Mesenchymal stem cell (in vitro differentiated cells and primary cell): ENCODE results near the gene DIP2B.

Experiments
- DNase-seq: peaks from one replicate; pipeline ENCODE4 v3.0.0-alpha.2; 2013
- H2AFZ ChIP-seq: one replicate; pipeline ENCODE4 v1.6.1; 2013; ENCODE audit warnings: low read depth, mild to moderate bottlenecking, control low read depth, inconsistent platforms, low read length, moderate library complexity
- H2AK5ac ChIP-seq: 2 replicates; pipeline ENCODE4 v1.6.1; 2013; ENCODE audit warnings: low read length, moderate library complexity, mild to moderate bottlenecking, inconsistent platforms; ENCODE audit not compliant: severe bottlenecking
- H2BK120ac ChIP-seq: one replicate; pipeline ENCODE4 v1.6.1; 2013; ENCODE audit warnings: low read depth, mild to moderate bottlenecking, inconsistent platforms, low read length, moderate library complexity
- H2BK12ac ChIP-seq, 2 experiments: one replicate each; pipeline ENCODE4 v1.6.1; 2013; ENCODE audit warnings: inconsistent platforms in 2 of 2, low read length in 2 of 2, mild to moderate bottlenecking in 2 of 2, moderate library complexity in 2 of 2, control low read depth in 1 of 2
- H2BK15ac ChIP-seq: one replicate; pipeline ENCODE4 v1.6.1; 2013; ENCODE audit warnings: mild to moderate bottlenecking, low read depth, inconsistent platforms; ENCODE audit not compliant: poor library complexity, severe bottlenecking
- H2BK5ac ChIP-seq: 2 replicates; pipeline ENCODE4 v1.6.1; 2013; ENCODE audit warnings: low read depth, mild to moderate bottlenecking, low read length, control low read depth, inconsistent platforms; ENCODE audit not compliant: poor library complexity, severe bottlenecking
- H3K14ac ChIP-seq, 2 experiments: one replicate each; pipeline ENCODE4 v1.6.1; 2013; ENCODE audit warnings: inconsistent platforms in 2 of 2, low read length in 2 of 2, control low read depth in 1 of 2, mild to moderate bottlenecking in 1 of 2, moderate library complexity in 1 of 2
- H3K18ac ChIP-seq, 2 experiments: one replicate each; pipeline ENCODE4 v1.6.1; 2013; ENCODE audit warnings: inconsistent platforms in 2 of 2, low read length in 2 of 2, control low read depth in 1 of 2, low read depth in 1 of 2, mild to moderate bottlenecking in 1 of 2
- H3K23ac ChIP-seq, 2 experiments: one replicate each; pipeline ENCODE4 v1.6.1; 2013; ENCODE audit warnings: inconsistent platforms in 2 of 2, low read length in 2 of 2, mild to moderate bottlenecking in 2 of 2, moderate library complexity in 2 of 2, control low read depth in 1 of 2
- H3K27ac ChIP-seq: 2 replicates; pipeline ENCODE4 v1.5.1; 2013; ENCODE audit warnings: mild to moderate bottlenecking, moderate library complexity, low read length, control low read depth, inconsistent platforms; ENCODE audit not compliant: poor library complexity, severe bottlenecking
- H3K27me3 ChIP-seq, 2 experiments: 2 replicates each; pipeline versions ENCODE4 v1.6.1 to v1.7.0; 2013; ENCODE audit warnings: low read length in 2 of 2, mild to moderate bottlenecking in 2 of 2, moderate library complexity in 2 of 2, control low read depth in 1 of 2, inconsistent platforms in 1 of 2; ENCODE audit not compliant: control insufficient read depth in 1 of 2, insufficient read depth in 1 of 2
- H3K36me3 ChIP-seq, 2 experiments: 2 replicates each; pipeline versions ENCODE4 v1.6.1 to v1.7.0; 2013; ENCODE audit warnings: low read length in 2 of 2, control low read depth in 1 of 2, inconsistent platforms in 1 of 2, low read depth in 1 of 2, mild to moderate bottlenecking in 1 of 2; ENCODE audit not compliant: insufficient read depth in 2 of 2, control insufficient read depth in 1 of 2
- H3K4ac ChIP-seq, 2 experiments: one replicate each; pipeline ENCODE4 v1.6.1; 2013; ENCODE audit warnings: inconsistent platforms in 2 of 2, low read length in 2 of 2, mild to moderate bottlenecking in 2 of 2, moderate library complexity in 2 of 2, control low read depth in 1 of 2, low read depth in 1 of 2
- H3K4me1 ChIP-seq: 2 replicates; pipeline ENCODE4 v1.6.1; 2013; ENCODE audit warnings: low read depth, low read length, control low read depth; ENCODE audit not compliant: control insufficient read depth, insufficient read depth
- H3K4me2 ChIP-seq: 2 replicates; pipeline ENCODE4 v1.6.1; 2013; ENCODE audit warnings: low read length, mild to moderate bottlenecking, inconsistent platforms; ENCODE audit not compliant: poor library complexity, severe bottlenecking
- H3K4me3 ChIP-seq, 2 experiments: 2 replicates each; pipeline versions ENCODE4 v1.5.1 to v1.7.0; 2013; ENCODE audit warnings: low read length in 2 of 2, mild to moderate bottlenecking in 2 of 2, control low read depth in 1 of 2, low read depth in 1 of 2; ENCODE audit not compliant: insufficient read depth in 1 of 2
- H3K79me1 ChIP-seq: replicated peaks from 2 replicates; pipeline ENCODE4 v1.6.1; 2013; ENCODE audit warnings: mild to moderate bottlenecking, control low read depth, low read length, inconsistent platforms; ENCODE audit not compliant: poor library complexity, severe bottlenecking
- H3K9ac ChIP-seq: 2 replicates; pipeline ENCODE4 v1.7.0; 2013; ENCODE audit warnings: mild to moderate bottlenecking, low read length, moderate library complexity
- H3K9me3 ChIP-seq: 2 replicates; pipeline ENCODE4 v1.7.0; 2013; ENCODE audit warnings: mild to moderate bottlenecking, low read length; ENCODE audit not compliant: control insufficient read depth
- H4K8ac ChIP-seq: one replicate; pipeline ENCODE4 v1.6.1; 2013; ENCODE audit warnings: inconsistent platforms, mild to moderate bottlenecking, low read length, moderate library complexity
- H4K91ac ChIP-seq: one replicate; pipeline ENCODE4 v1.6.1; 2013; ENCODE audit warnings: mild to moderate bottlenecking, low read length, inconsistent platforms
- WGBS: methylation state at CpG from one replicate; pipeline ENCODE4 v1.1.7; 2013; ENCODE audit warnings: mixed read lengths; 5-methylcytosine and 5-hydroxymethylcytosine counted together

Gene DIP2B

DNA sequence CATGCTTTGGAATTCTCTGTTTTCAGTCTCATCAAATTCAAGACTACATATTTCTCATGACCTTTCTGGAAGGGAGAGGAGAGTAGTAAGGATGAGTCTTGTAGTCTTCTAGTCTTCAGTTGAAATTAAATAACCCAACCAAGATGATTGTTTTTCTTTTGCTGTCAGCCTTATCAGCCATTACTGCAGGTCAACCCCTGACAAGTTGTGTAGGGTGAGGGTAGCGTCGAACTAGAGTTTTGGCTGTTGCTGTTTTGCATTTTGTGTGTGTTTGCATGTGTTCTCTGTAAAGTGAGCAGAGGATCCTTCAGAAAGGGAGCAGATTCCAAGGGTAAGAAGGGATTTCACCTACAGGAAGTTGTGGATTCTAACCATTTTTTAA, 28.4 kb downstream of the DIP2B start:
- H2BK12ac ChIP-seq = peak overlapping the region in 1 of 2 experiments; percentile 29
- H2AK5ac ChIP-seq = no peak overlapping the region
- H2BK15ac ChIP-seq = no peak overlapping the region
- H3K4me2 ChIP-seq = no peak overlapping the region
- H2BK5ac ChIP-seq = no peak overlapping the region
- WGBS = 50% methylated on average over 2 of the region's 2 CpGs
- no peak overlapping the region for H3K23ac ChIP-seq
- no peak overlapping the region for H4K91ac ChIP-seq
- no peaks in the 10 kb centered on the region for H3K36me3 ChIP-seq
- H3K14ac ChIP-seq = no peak overlapping the region
- H3K79me1 ChIP-seq = peaks cover 30% of the 10 kb centered on the region
- no peak overlapping the region for H2AFZ ChIP-seq
- peak overlapping the region; percentile 5 for H2BK120ac ChIP-seq
- peak overlapping the region; percentile 12 for H4K8ac ChIP-seq
- H3K4me1 ChIP-seq = peaks cover 6% of the 10 kb centered on the region
- no peak overlapping the region for H3K4ac ChIP-seq
- no peak for DNase-seq
- no peak overlapping the region for H3K4me3 ChIP-seq
- no peaks in the 10 kb centered on the region for H3K27me3 ChIP-seq
- H3K9me3 ChIP-seq = no peaks in the 10 kb centered on the region
- peak overlapping the region in 1 of 2 experiments; percentile 54 for H3K18ac ChIP-seq
- peak overlapping the region; percentile 49 for H3K9ac ChIP-seq
- peak overlapping the region; percentile 46 for H3K27ac ChIP-seq

GRCh38 chr12:50533971-50534370, 29.2 kb downstream of the DIP2B start:
- Histone ChIP-seq H3K9ac (no peak overlapping the region), H3K36me3 (no peaks in the 10 kb centered on the region), H3K4me1 (peaks cover 6% of the 10 kb centered on the region), H3K4me2 (no peak overlapping the region), H3K79me1 (peaks cover 29% of the 10 kb centered on the region), H3K9me3 (no peaks in the 10 kb centered on the region), H3K27me3 (no peaks in the 10 kb centered on the region), H4K8ac (no peak overlapping the region), H3K4me3 (no peak overlapping the region), H2BK5ac (no peak overlapping the region), H3K23ac (no peak overlapping the region), H2BK120ac (no peak overlapping the region), H3K27ac (no peak overlapping the region), H3K18ac (no peak overlapping the region), H2AFZ (no peak overlapping the region), H2AK5ac (no peak overlapping the region), H4K91ac (no peak overlapping the region), H2BK12ac (no peak overlapping the region), H2BK15ac (no peak overlapping the region), H3K14ac (no peak overlapping the region), H3K4ac (no peak overlapping the region)
- peak; percentile 8 for DNase-seq

DNA sequence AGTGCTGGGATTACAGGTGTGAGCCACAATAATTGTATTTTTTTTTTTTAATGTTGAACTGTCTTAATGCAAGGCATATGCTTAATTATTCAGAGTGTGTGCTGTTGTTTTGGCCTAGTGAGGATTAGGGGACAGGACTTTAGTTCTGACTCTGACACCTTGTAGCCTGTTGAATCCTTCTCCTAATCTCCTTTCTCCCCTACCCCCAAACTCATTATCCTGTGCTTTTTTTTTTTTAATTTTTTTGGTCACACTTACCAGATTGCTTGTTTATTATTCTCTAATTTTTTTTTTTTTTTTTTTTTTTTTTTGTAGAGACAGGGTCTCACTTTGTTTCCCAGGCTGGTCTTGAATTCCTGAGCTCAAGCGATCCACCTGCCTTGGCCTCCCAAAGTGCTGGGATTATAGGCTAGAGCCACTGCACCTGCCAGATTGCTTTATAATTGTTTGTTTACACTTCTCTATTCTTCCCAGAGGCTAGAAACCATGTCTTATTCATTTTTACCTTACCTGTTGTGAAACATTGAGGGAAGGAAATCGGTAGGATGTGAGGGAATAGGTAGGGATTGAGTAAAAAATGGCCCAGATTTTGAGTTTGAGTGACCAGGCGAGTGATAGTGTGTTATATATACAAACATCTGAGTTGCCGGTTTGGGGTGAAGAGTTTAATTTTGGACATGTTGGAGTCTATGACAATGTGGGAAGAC, 32.2 kb downstream of the DIP2B start:
- H3K9me3 ChIP-seq = no peaks in the 10 kb centered on the region
- no peak overlapping the region for H2BK15ac ChIP-seq
- no peak overlapping the region for H3K4me2 ChIP-seq
- WGBS = 76% methylated on average over 4 of the region's 4 CpGs
- no peak overlapping the region for H3K18ac ChIP-seq
- H2BK120ac ChIP-seq = no peak overlapping the region
- no peak for DNase-seq
- H3K9ac ChIP-seq = no peak overlapping the region
- no peak overlapping the region for H2AK5ac ChIP-seq
- no peak overlapping the region for H3K23ac ChIP-seq
- no peak overlapping the region for H2AFZ ChIP-seq
- no peak overlapping the region for H4K8ac ChIP-seq
- peaks cover 17% of the 10 kb centered on the region for H3K79me1 ChIP-seq
- no peak overlapping the region for H4K91ac ChIP-seq
- H2BK12ac ChIP-seq = no peak overlapping the region
- no peak overlapping the region for H2BK5ac ChIP-seq
- no peak overlapping the region for H3K4ac ChIP-seq
- H3K36me3 ChIP-seq = no peaks in the 10 kb centered on the region
- no peaks in the 10 kb centered on the region for H3K27me3 ChIP-seq
- no peak overlapping the region for H3K14ac ChIP-seq
- H3K27ac ChIP-seq = no peak overlapping the region
- H3K4me3 ChIP-seq = no peak overlapping the region
- peaks cover 6% of the 10 kb centered on the region for H3K4me1 ChIP-seq

DNA sequence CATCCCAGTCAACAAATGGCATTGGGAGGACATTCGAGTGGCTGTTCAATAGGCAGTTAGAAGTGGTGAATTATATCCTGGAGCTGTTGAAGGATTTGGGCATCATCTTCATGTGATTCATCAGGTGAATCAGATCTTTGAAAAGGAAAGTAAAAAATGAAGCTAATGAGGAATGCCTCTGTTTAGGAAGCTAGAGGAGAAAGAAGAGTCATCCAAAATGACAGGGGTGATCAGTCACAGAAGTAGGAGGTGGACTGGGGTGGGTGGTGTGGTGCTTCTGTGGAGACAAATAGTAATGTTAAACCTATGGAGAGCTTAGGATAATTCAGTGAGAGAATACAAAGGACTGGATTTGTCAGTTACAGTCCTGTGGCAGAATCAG, 32.7 kb downstream of the DIP2B start:
- H4K8ac ChIP-seq = no peak overlapping the region
- H3K14ac ChIP-seq = no peak overlapping the region
- peak overlapping the region in 1 of 2 experiments; percentile 48 for H3K4me3 ChIP-seq
- H2BK5ac ChIP-seq = no peak overlapping the region
- no peak overlapping the region for H2AFZ ChIP-seq
- H3K4me1 ChIP-seq = peaks cover 6% of the 10 kb centered on the region
- H3K9me3 ChIP-seq = no peaks in the 10 kb centered on the region
- no peaks in the 10 kb centered on the region for H3K27me3 ChIP-seq
- H3K27ac ChIP-seq = no peak overlapping the region
- H2AK5ac ChIP-seq = no peak overlapping the region
- WGBS = 53% methylated on average over 1 of the region's 1 CpG
- peak; percentile 60 for DNase-seq
- peak overlapping the region; percentile 45 for H3K9ac ChIP-seq
- no peak overlapping the region for H2BK12ac ChIP-seq
- no peak overlapping the region for H4K91ac ChIP-seq
- no peak overlapping the region for H3K4me2 ChIP-seq
- H2BK15ac ChIP-seq = no peak overlapping the region
- no peak overlapping the region for H3K4ac ChIP-seq
- no peak overlapping the region for H3K18ac ChIP-seq
- H2BK120ac ChIP-seq = no peak overlapping the region
- no peaks in the 10 kb centered on the region for H3K36me3 ChIP-seq
- H3K79me1 ChIP-seq = peaks cover 17% of the 10 kb centered on the region
- H3K23ac ChIP-seq = no peak overlapping the region
